Measurements from ENCODE around the gene PLXNA2.

PLXNA2 gene

DNA sequence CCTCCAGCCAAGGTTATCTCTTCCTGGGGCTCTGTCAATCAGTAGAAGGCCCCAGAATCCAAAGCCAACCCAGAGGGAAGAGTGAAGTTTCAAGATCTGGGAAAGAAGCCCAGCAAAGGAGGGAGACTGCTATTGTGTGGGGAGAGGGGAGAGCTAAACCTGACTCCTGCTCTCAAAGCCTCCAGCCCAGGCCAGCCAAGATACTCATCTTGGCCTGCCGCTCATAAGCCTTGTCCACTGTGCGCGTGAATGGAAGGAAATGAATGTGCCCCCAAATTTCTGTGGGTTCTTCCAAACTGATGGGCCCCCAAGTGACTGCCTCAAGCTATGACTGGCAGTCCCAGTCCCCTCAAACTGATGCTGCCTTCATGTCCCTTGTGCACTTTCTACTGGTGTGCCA is 2.0 kb downstream of the PLXNA2 start:
- Histone ChIP-seq H3K9me3 (ENCODE audit: control insufficient read depth in 5 of 5, low read length in 5 of 5) (no peaks in the 10 kb centered on the region), H3K27me3 (ENCODE audit: control insufficient read depth in 5 of 5, insufficient read depth in 4 of 5, low read length in 5 of 5) (no peaks in the 10 kb centered on the region), H3K4me3 (ENCODE audit: low read depth in 1 of 5, low read length in 5 of 5) (peak overlapping the region; percentile 65 to 88 (median 85)), H3K36me3 (ENCODE audit: control insufficient read depth in 5 of 5, insufficient read depth in 5 of 5, low read length in 5 of 5) (peaks cover 0 to 6% (median 0%) of the 10 kb centered on the region in 5 donors), H3K27ac (ENCODE audit: low read depth, low read length) (peak overlapping the region; percentile 80), H3K4me1 (ENCODE audit: control insufficient read depth in 5 of 5, insufficient read depth in 5 of 5, low read length in 5 of 5) (peaks cover 5 to 64% (median 44%) of the 10 kb centered on the region in 5 donors), H3K9ac (ENCODE audit: low read length in 5 of 5) (peak overlapping the region in 3 of 5 donors; percentile 71 to 84 (median 82))

GRCh38 chr1:208241512-208241911 is 2.7 kb downstream of the PLXNA2 start:
- Histone ChIP-seq H3K36me3 (ENCODE audit: control insufficient read depth in 5 of 5, insufficient read depth in 5 of 5, low read length in 5 of 5) (peaks cover 0 to 6% (median 0%) of the 10 kb centered on the region in 5 donors), H3K4me1 (ENCODE audit: control insufficient read depth in 5 of 5, insufficient read depth in 5 of 5, low read length in 5 of 5) (peaks cover 5 to 70% (median 46%) of the 10 kb centered on the region in 5 donors), H3K27me3 (ENCODE audit: control insufficient read depth in 5 of 5, insufficient read depth in 4 of 5, low read length in 5 of 5) (no peaks in the 10 kb centered on the region), H3K27ac (ENCODE audit: low read depth, low read length) (no peak overlapping the region), H3K9me3 (ENCODE audit: control insufficient read depth in 5 of 5, low read length in 5 of 5) (no peaks in the 10 kb centered on the region), H3K4me3 (ENCODE audit: low read depth in 1 of 5, low read length in 5 of 5) (peak overlapping the region in 4 of 5 donors; percentile 65 to 88 (median 84)), H3K9ac (ENCODE audit: low read length in 5 of 5) (peak overlapping the region in 1 of 5 donors; percentile 84)

DNA sequence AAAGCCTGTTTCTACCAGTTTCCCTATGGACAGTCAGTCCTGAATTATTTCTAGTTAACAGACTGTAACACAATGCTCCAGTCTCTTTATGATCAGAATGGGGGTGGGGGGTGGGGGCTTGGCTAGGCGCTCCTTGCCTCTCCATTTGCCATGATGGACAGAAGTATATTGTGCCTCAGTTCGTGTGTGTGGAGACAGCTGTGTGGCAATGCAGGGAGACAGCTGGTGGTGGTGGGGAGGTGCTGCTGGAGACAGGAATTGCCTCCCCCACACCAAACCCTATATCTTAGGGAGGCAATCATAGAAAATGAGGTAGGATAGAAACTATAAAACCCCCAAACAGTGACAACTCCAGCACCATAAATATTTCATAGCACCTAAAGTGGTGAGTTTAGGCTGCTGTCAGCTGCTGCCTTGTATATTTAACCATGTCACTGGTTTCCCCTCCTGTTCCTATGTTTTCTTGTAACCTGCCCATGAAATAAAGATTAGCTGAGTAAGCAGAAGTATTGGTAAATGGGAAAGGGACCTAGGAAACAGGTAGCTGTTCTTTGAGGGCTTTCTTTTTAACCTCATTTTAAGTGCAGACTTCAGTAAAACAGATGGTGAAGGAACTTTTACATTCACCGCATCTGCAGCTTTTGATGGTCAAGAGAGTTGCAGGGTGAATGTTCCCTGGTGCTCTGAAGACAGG is 3.4 kb downstream of the PLXNA2 start:
- Histone ChIP-seq H3K4me3 (ENCODE audit: low read depth in 1 of 5, low read length in 5 of 5) (peak overlapping the region in 2 of 5 donors; percentile 85 to 88), H3K27me3 (ENCODE audit: control insufficient read depth in 5 of 5, insufficient read depth in 4 of 5, low read length in 5 of 5) (no peaks in the 10 kb centered on the region), H3K9ac (ENCODE audit: low read length in 5 of 5) (no peak overlapping the region), H3K36me3 (ENCODE audit: control insufficient read depth in 5 of 5, insufficient read depth in 5 of 5, low read length in 5 of 5) (peaks cover 0 to 6% (median 0%) of the 10 kb centered on the region in 5 donors), H3K9me3 (ENCODE audit: control insufficient read depth in 5 of 5, low read length in 5 of 5) (no peaks in the 10 kb centered on the region), H3K4me1 (ENCODE audit: control insufficient read depth in 5 of 5, insufficient read depth in 5 of 5, low read length in 5 of 5) (peaks cover 8 to 77% (median 53%) of the 10 kb centered on the region in 5 donors), H3K27ac (ENCODE audit: low read depth, low read length) (no peak overlapping the region)

- no peak overlapping the region for H3K27ac ChIP-seq (ENCODE audit: low read depth, low read length)
- H3K9ac ChIP-seq (ENCODE audit: low read length in 5 of 5) = peak overlapping the region in 2 of 5 donors; percentile 15 to 44
- H3K36me3 ChIP-seq (ENCODE audit: control insufficient read depth in 5 of 5, insufficient read depth in 5 of 5, low read length in 5 of 5) = peaks cover 0 to 6% (median 0%) of the 10 kb centered on the region in 5 donors
- H3K4me3 ChIP-seq (ENCODE audit: low read depth in 1 of 5, low read length in 5 of 5) = peak overlapping the region in 3 of 5 donors; percentile 17 to 29 (median 18)
- no peaks in the 10 kb centered on the region for H3K27me3 ChIP-seq (ENCODE audit: control insufficient read depth in 5 of 5, insufficient read depth in 4 of 5, low read length in 5 of 5)
- H3K4me1 ChIP-seq (ENCODE audit: control insufficient read depth in 5 of 5, insufficient read depth in 5 of 5, low read length in 5 of 5) = peaks cover 12 to 80% (median 53%) of the 10 kb centered on the region in 5 donors
- H3K9me3 ChIP-seq (ENCODE audit: control insufficient read depth in 5 of 5, low read length in 5 of 5) = no peaks in the 10 kb centered on the region
Measured at GRCh38 chr1:208239473-208240381, 4.5 kb downstream of the PLXNA2 start.

DNA sequence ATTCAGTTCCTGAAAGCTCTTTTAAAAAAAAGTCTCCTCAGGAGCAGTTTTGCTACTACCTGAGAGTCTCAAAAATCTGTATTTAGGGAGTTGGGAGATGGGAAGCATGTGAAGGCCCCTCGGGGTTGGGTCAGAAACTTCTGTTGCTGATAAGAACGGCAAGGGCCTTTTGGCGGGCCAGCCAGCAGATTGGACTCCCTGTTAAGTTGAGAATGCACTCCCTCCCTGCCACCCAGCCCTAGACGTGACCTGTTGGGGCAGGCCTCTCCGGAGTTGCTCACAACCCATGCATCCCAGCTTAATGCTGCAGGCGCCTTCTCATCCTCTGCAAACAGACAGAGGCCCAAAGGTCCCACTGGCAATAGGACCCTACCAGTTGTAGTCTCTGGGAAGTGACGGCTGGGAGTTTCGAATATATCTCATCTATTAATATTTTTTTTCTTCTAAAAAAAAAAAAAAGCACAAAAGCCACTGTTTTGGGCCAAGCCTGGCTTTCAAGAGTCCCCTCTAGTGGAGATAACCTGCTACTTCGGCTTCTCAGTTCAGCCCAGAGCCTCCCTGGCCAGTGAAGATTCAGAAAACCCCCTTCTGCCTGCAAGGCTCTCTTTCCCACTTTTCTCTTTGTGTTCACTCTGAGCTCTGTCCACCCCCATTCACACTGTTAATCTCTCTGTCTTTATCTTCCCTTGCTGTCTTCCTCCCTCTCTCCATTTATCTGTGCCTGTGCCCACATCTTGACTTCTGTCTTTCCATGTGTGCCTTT is 5.3 kb downstream of the PLXNA2 start:
- Histone ChIP-seq H3K27ac (ENCODE audit: low read depth, low read length) (no peak overlapping the region), H3K4me3 (ENCODE audit: low read depth in 1 of 5, low read length in 5 of 5) (peak overlapping the region in 2 of 5 donors; percentile 5 to 17), H3K9ac (ENCODE audit: low read length in 5 of 5) (peak overlapping the region in 2 of 5 donors; percentile 15 to 44), H3K36me3 (ENCODE audit: control insufficient read depth in 5 of 5, insufficient read depth in 5 of 5, low read length in 5 of 5) (peaks cover 0 to 6% (median 0%) of the 10 kb centered on the region in 5 donors), H3K27me3 (ENCODE audit: control insufficient read depth in 5 of 5, insufficient read depth in 4 of 5, low read length in 5 of 5) (no peaks in the 10 kb centered on the region), H3K9me3 (ENCODE audit: control insufficient read depth in 5 of 5, low read length in 5 of 5) (no peaks in the 10 kb centered on the region), H3K4me1 (ENCODE audit: control insufficient read depth in 5 of 5, insufficient read depth in 5 of 5, low read length in 5 of 5) (peaks cover 12 to 85% (median 49%) of the 10 kb centered on the region in 5 donors)

DNA sequence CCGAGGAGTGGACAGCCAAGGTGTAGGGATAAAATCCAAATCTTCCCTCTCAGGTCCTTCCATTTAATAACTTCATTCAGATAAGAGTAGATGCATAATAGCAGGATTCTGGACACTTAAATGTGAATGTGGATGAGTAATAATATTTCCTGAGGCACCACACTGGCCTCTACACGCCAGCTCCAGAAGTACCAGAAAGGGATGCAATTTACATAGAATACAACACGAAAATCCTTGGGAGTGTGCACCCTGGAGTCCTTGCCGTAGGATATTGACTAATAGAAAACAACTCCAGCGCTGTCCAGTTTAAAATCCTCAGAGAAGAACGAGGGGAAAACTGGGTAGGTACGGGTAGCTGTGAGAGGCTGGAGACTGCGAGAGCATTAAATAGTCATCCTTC is 6.9 kb downstream of the PLXNA2 start:
- Histone ChIP-seq H3K36me3 (ENCODE audit: control insufficient read depth in 5 of 5, insufficient read depth in 5 of 5, low read length in 5 of 5) (peaks cover 0 to 6% (median 0%) of the 10 kb centered on the region in 5 donors), H3K4me1 (ENCODE audit: control insufficient read depth in 5 of 5, insufficient read depth in 5 of 5, low read length in 5 of 5) (peaks cover 12 to 93% (median 49%) of the 10 kb centered on the region in 5 donors), H3K4me3 (ENCODE audit: low read depth in 1 of 5, low read length in 5 of 5) (no peak overlapping the region), H3K9me3 (ENCODE audit: control insufficient read depth in 5 of 5, low read length in 5 of 5) (no peaks in the 10 kb centered on the region), H3K27me3 (ENCODE audit: control insufficient read depth in 5 of 5, insufficient read depth in 4 of 5, low read length in 5 of 5) (no peaks in the 10 kb centered on the region), H3K9ac (ENCODE audit: low read length in 5 of 5) (no peak overlapping the region), H3K27ac (ENCODE audit: low read depth, low read length) (no peak overlapping the region)

DNA sequence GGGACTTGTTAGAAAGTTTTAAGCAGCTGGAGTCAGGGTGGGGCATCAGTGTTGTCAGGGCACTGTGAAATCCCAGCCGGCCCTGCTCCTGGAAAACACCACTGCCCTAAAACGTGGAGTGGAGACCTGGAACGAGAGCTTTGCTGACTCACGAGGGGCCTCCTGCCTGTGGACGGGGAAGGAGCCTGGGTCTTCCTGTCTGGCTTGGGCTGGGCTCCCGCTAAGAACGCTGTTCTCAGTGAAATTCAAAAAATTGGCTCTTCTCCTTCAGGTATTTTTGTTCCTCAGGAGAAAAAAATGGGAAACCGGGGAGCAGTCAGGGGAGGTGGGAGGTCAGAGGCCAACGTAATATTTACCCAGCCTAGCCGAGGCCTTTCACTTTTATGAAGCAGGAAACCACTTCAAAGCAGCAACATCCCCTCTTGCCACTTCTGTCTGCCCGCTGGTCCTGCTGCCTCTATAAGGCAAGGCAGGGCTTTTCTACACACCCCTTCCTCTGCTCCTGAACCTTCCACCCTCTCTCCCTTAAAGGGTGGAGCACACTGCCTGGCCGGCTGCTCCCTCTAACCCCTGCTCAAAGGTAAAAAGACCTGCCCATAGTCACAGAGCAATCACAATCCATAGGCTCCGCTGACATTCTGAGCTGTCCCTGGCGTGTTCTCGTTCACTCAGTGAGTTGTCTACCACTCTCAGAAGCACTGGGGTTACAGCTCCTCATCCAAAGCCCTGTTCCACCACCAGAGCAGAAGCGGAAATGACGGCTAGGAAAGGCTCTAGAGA is 8.0 kb downstream of the PLXNA2 start:
- Histone ChIP-seq H3K27ac (ENCODE audit: low read depth, low read length) (peak overlapping the region; percentile 38), H3K36me3 (ENCODE audit: control insufficient read depth in 5 of 5, insufficient read depth in 5 of 5, low read length in 5 of 5) (peaks cover 0 to 6% (median 0%) of the 10 kb centered on the region in 5 donors), H3K4me3 (ENCODE audit: low read depth in 1 of 5, low read length in 5 of 5) (peak overlapping the region in 1 of 5 donors; percentile 6), H3K9me3 (ENCODE audit: control insufficient read depth in 5 of 5, low read length in 5 of 5) (no peaks in the 10 kb centered on the region), H3K4me1 (ENCODE audit: control insufficient read depth in 5 of 5, insufficient read depth in 5 of 5, low read length in 5 of 5) (peaks cover 12 to 93% (median 44%) of the 10 kb centered on the region in 5 donors), H3K9ac (ENCODE audit: low read length in 5 of 5) (peak overlapping the region in 2 of 5 donors; percentile 5 to 23), H3K27me3 (ENCODE audit: control insufficient read depth in 5 of 5, insufficient read depth in 4 of 5, low read length in 5 of 5) (no peaks in the 10 kb centered on the region)

- Histone ChIP-seq H3K36me3 (ENCODE audit: control insufficient read depth in 5 of 5, insufficient read depth in 5 of 5, low read length in 5 of 5) (peaks cover 0 to 8% (median 0%) of the 10 kb centered on the region in 5 donors), H3K27me3 (ENCODE audit: control insufficient read depth in 5 of 5, insufficient read depth in 4 of 5, low read length in 5 of 5) (no peaks in the 10 kb centered on the region), H3K4me3 (ENCODE audit: low read depth in 1 of 5, low read length in 5 of 5) (peak overlapping the region in 1 of 5 donors; percentile 6), H3K9me3 (ENCODE audit: control insufficient read depth in 5 of 5, low read length in 5 of 5) (no peaks in the 10 kb centered on the region), H3K9ac (ENCODE audit: low read length in 5 of 5) (peak overlapping the region in 1 of 5 donors; percentile 5), H3K4me1 (ENCODE audit: control insufficient read depth in 5 of 5, insufficient read depth in 5 of 5, low read length in 5 of 5) (peaks cover 12 to 92% (median 46%) of the 10 kb centered on the region in 5 donors), H3K27ac (ENCODE audit: low read depth, low read length) (peak overlapping the region; percentile 38)
Measured at GRCh38 chr1:208235356-208235981, 8.7 kb downstream of the PLXNA2 start.

All from subcutaneous abdominal adipose tissue (tissue), 5 donors.